ENCODE measurements around the gene SIGLEC5.

Gene SIGLEC5

DNA sequence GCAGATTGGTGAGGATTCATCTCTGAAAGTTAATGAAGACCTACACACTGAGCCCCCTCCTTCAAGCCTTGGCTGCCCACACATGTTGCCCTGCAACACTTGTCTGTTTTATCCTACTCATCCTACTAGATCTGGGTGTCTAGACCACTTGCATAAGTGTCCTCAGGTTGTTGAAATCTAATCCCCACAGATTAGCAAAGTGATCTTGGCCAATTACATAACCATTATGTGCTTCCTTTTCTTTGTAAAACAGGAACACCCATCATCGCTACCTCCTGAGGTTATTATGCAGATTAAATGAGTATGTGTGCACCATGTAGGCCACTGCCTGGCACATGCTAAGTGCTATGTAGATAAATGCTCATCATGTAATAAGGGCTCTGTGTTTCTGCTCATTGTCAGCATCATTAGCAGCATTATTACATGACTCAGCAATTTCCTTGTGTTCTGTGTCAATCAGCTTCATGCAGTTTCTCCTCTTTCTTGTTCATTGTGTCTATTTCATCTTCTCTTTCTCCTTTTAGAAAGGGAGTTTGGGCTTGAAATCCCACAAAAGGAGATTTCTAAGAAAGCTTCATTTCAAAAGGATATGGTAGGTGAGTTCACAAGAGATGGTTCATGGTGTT lies 44.0 kb downstream of the SIGLEC5 start:
- no peak for DNase-seq

- no peak for DNase-seq
Measured at GRCh38 chr19:51576850-51577249, 53.4 kb downstream of the SIGLEC5 start.

DNA sequence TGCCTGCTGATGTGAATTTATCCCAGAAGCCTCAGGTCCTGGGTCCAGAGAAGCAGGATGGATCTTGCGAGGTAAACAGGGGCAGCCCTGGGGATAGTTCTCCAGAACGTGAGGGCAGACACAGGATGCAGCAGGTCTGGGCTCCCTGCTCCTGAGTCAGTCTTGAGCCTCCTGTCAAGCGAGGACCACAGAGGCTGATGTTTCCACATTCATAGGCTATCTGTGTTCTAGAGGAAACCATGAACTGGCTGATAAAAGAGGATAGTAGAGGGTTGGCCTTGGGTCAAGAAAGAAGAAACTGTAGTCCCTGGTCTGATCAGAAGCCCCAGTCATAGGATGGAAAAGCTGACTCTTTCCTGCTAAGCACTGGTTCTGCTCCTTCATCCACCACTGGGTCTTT lies 56.9 kb downstream of the SIGLEC5 start:
- DNase-seq: peak; percentile 81

GRCh38 chr19:51572908-51573307 lies 57.3 kb downstream of the SIGLEC5 start:
- DNase-seq: no peak

- DNase-seq: peak; percentile 93
Measured at GRCh38 chr19:51572410-51572809, 57.8 kb downstream of the SIGLEC5 start.

GRCh38 chr19:51571599-51571998 lies 58.6 kb downstream of the SIGLEC5 start:
- peak; percentile 34 for DNase-seq

DNA sequence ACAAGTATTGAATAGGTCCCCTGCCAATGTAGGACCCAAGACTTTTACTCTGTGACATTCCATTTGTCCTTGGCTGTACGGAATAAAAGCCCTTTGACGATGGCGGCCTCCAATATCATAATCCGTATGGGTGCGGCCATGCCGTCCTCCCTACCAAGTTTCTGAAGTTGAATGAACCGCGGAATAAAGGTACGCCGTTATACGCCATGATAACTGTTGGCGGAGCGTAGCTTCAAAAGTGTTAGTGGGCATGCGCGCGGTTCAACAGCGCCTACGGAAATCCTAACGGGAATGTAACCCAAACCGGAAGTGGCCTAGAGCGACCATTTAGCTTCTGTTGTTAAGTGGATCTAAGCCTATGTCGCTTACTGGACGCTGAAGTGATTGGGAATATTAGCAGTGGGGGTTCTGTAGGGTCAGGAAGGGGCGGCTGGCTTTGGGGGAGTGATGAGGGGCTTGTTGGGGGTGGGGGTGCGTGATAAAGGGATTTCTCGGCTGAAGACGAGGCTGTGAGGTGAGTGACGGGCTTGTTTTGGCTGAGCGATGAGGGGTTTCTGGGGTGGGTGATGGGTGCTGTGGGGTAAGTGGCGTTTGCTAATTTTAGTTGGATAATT lies 59.1 kb downstream of the SIGLEC5 start, which contains the start of gene ZNF175:
ZNF175 (plus strand) TSS at position 322 of the 614 bp plus-strand sequence. CDS start 2,047 bp downstream, outside the sequence.
- peak; percentile 98 for DNase-seq

DNA sequence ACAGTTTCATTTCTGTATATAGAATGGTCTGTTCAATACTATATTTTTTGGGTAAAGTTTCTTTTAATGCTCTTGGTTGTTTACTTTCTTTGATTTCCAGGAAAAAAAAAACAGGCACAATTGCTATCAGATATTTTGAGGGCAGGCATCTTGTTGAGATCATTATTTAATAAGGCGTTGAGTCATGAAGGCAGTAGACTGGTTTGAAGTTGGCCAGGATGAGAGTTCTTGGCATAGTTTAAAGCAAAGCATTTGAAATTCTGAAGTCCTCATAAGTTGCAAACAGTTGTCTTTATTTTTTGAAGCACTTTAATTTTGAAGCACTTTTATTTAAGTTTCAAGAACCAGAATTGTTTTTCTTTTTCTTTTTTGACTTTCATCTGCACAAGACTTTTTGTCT lies 61.7 kb downstream of the SIGLEC5 start:
- peak; percentile 42 for DNase-seq

GRCh38 chr19:51567583-51567982 lies 62.6 kb downstream of the SIGLEC5 start:
- DNase-seq: no peak

DNA sequence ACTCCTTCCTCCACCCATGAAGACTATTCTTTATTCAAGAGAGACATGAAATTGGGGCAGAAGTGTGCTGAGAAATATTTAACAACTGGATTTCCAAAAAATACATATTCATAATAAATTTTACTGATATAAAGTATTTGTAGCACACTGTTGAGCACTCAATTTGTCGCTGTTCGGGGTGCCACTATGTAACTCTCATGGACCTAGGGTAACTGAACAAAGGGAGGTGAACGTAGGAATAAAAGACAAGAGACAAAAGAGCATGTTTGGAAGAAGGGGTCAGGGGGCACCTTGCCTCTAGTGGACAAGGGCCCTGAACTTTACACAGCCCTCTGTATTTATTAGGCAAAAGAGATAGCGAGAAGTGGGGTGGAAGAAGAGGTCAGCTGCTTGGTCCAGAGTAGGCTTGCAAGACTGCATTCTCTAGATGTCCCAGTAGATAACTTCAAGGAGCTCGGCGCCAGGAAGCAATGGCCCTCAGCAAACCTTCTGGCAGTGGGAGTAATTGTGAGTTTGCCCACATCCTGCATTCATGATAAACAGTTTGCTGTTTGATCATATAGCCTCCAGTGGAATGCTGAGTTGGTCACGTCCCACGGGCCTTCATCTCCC lies 63.6 kb downstream of the SIGLEC5 start:
- peak; percentile 59 for DNase-seq

DNA sequence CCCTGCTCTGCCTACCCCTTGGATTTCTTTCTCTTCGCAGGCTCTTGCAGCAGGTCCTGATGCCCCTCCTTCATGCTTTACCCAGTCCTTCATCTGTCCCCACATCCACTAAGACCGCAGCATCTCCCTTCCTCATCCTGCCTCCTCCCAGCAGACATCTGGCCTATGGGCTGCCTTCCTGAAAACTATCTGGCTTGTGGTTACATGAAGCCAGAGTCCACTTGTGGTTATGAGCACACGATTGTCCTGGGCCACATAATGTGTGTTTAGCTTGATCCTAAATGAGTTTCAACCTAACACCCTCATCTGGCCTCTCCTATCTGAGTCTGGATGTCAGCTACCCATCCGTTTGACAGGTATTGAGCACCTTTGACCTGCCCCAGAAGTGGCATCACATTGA lies 64.6 kb downstream of the SIGLEC5 start:
- DNase-seq: peak; percentile 65

GRCh38 chr19:51564791-51565190 lies 65.4 kb downstream of the SIGLEC5 start:
- peak; percentile 50 for DNase-seq

All from hematopoietic multipotent progenitor cell treated with erythropoietin and hydrocortisone succinate and interleukin-3 and kit ligand, for 8 days (in vitro differentiated cells).